Measurements from ENCODE around the gene CLPTM1L. TPM values are rescaled to one million over a fixed set of nuclear protein-coding genes. Genes with fewer than 3 reads are reported as not detected.

Gene CLPTM1L
- total RNA-seq, 1 donor from 2014 or later = 100 TPM

GRCh38 chr5:1338506-1339070, 6.3 kb downstream of the CLPTM1L start:
- ATAC-seq (ENCODE audit: low read depth) (no peak), DNase-seq (no peak)
- H3K9me3 Mint-ChIP-seq = no peaks in the 10 kb centered on the region
- POLR2A ChIA-PET = no interaction called here
- CTCF ChIA-PET = no interaction called here
- no peak overlapping the region for H3K27ac Mint-ChIP-seq
- peaks cover 80% of the 10 kb centered on the region for H3K36me3 Mint-ChIP-seq (ENCODE audit: low read depth)
- H3K4me1 Mint-ChIP-seq = peaks cover 28% of the 10 kb centered on the region
- TF ChIP-seq CTCF (IDR thresholded peaks at IDR 0.05) = no peak
- H3K27me3 Mint-ChIP-seq = no peaks in the 10 kb centered on the region
- no peak overlapping the region for H3K4me3 Mint-ChIP-seq
- intact Hi-C loops (cut with micrococcal nuclease) = no loop called here

GRCh38 chr5:1338196-1338490, 6.8 kb downstream of the CLPTM1L start:
- DNase-seq = no peak
- no peak for TF ChIP-seq CTCF (IDR thresholded peaks at IDR 0.05)
- ChIA-PET CTCF (no interaction called here), POLR2A (no interaction called here)
- Mint-ChIP-seq H3K36me3 (ENCODE audit: low read depth) (peaks cover 83% of the 10 kb centered on the region), H3K27me3 (no peaks in the 10 kb centered on the region), H3K4me1 (peaks cover 24% of the 10 kb centered on the region), H3K9me3 (no peaks in the 10 kb centered on the region), H3K27ac (no peak overlapping the region), H3K4me3 (no peak overlapping the region)
- ATAC-seq (ENCODE audit: low read depth) = no peak
- intact Hi-C loops (cut with micrococcal nuclease) = no loop called here

- POLR2A ChIA-PET = no interaction called here
Observed at GRCh38 chr5:1337489-1338195, 7.3 kb downstream of the CLPTM1L start.

GRCh38 chr5:1336749-1337488, 8.0 kb downstream of the CLPTM1L start:
- Mint-ChIP-seq H3K27me3 (no peaks in the 10 kb centered on the region), H3K4me3 (no peak overlapping the region), H3K4me1 (peaks cover 15% of the 10 kb centered on the region), H3K27ac (no peak overlapping the region), H3K36me3 (ENCODE audit: low read depth) (peaks cover 86% of the 10 kb centered on the region), H3K9me3 (no peaks in the 10 kb centered on the region)
- no peak for DNase-seq
- intact Hi-C loops (cut with micrococcal nuclease) = no loop called here
- POLR2A ChIA-PET = no interaction called here
- no peak for TF ChIP-seq CTCF (IDR thresholded peaks at IDR 0.05)
- no peak for ATAC-seq (ENCODE audit: low read depth)
- CTCF ChIA-PET = no interaction called here

More at GRCh38 chr5:1337489-1338195, 7.3 kb downstream of the CLPTM1L start:
- intact Hi-C loops (cut with micrococcal nuclease) = no loop called here
- no peak for ATAC-seq (ENCODE audit: low read depth)
- Mint-ChIP-seq H3K27me3 (no peaks in the 10 kb centered on the region), H3K27ac (no peak overlapping the region), H3K4me1 (peaks cover 22% of the 10 kb centered on the region), H3K9me3 (no peaks in the 10 kb centered on the region), H3K4me3 (no peak overlapping the region), H3K36me3 (ENCODE audit: low read depth) (peaks cover 83% of the 10 kb centered on the region)
- no peak for DNase-seq
- no peak for TF ChIP-seq CTCF (IDR thresholded peaks at IDR 0.05)
- CTCF ChIA-PET = no interaction called here

DNA sequence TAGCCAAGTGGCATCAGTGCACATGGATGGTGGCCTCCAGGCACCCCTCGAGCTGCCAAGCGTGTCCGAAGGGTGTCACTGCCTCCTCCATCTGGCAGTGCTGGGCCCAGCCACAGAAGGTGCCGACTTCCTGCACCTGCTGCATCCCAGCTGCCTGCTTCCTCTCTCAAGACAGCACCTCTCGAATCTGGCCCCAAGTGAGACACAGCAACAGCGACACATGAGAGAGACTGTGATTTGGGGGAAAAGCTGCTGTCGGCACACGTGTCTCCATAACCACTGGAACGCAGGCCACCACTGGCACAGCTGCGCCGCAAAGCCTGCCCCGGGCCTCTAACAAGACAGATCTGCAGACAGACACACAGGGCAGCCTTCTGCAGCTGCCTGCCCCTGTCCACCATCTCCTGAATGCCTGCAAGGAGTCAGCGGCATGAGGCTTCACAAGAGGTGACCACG, 8.8 kb downstream of the CLPTM1L start:
- H3K9me3 Mint-ChIP-seq = no peaks in the 10 kb centered on the region
- intact Hi-C loops (cut with micrococcal nuclease) = no loop called here
- peaks cover 86% of the 10 kb centered on the region for H3K36me3 Mint-ChIP-seq (ENCODE audit: low read depth)
- H3K27ac Mint-ChIP-seq = no peak overlapping the region
- H3K4me3 Mint-ChIP-seq = no peak overlapping the region
- H3K4me1 Mint-ChIP-seq = peaks cover 10% of the 10 kb centered on the region
- POLR2A ChIA-PET = no interaction called here
- ATAC-seq (ENCODE audit: low read depth) = peak; percentile 42
- no peaks in the 10 kb centered on the region for H3K27me3 Mint-ChIP-seq
- no peak for DNase-seq
- no peak for TF ChIP-seq CTCF (IDR thresholded peaks at IDR 0.05)
- CTCF ChIA-PET = no interaction called here
